ENCODE results near the gene APOL4.
A peak's percentile ranks its signal among the peaks of the same experiment; 100 is the strongest.
"Not testable (repeated sequence)": the region's sequence is repeated elsewhere in the genome, so short reads cannot be mapped to it uniquely, and the experiment has no call there.

APOL4 gene

GRCh38 chr22:36231051-36231450 is 29.4 kb upstream of the APOL4 start:
- DNase-seq = not testable (repeated sequence)

- not testable (repeated sequence) for DNase-seq
These were observed 28.0 kb upstream of the APOL4 start for GRCh38 chr22:36229649-36230048.

- no peak for DNase-seq
These were observed 27.3 kb upstream of the APOL4 start for GRCh38 chr22:36228944-36229343.

DNA sequence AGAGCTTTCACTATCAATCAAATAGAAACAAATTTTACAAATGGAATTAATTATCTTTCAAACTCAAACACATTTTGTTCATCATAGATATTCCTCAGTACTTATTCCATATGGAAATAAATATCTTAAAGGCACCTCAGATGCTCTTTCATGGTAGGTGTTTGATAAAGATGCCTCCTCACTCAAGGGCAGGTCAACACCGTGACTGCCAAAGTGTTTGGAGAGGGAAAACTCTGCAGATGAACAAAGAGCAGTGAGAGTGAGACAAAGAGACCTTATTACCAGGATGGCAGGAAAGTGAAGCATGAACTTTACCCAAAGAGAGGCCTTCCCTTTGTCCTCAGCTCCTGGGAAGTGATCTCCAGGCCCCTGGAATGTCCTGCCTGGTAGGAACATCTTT is 26.8 kb upstream of the APOL4 start:
- DNase-seq = not testable (repeated sequence)

DNA sequence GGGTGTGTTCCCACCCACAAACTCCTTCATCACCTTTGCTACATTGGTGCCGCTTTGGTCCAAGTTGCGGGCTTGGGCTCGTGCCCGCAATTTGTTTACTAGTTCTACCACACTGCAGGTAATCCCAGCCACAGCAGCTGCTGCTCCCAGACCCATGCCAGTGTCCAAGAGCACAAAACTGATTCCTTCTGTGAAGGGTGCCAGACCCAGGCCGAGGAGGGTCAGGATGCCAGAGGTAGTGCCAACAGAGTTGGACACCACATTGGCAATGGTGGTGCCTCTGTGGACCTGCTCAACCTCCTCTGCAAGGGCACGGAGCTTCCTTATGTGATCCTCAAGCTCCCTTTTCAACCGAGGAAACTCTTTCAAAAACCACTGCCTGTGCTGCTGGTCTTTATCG is 26.2 kb upstream of the APOL4 start:
- no peak for DNase-seq

GRCh38 chr22:36227396-36227795 is 25.8 kb upstream of the APOL4 start:
- no peak for DNase-seq

GRCh38 chr22:36226189-36226588 is 24.6 kb upstream of the APOL4 start:
- DNase-seq = no peak

GRCh38 chr22:36225333-36225922 is 23.8 kb upstream of the APOL4 start:
- DNase-seq = no peak

- DNase-seq = no peak
These were observed 22.6 kb upstream of the APOL4 start for GRCh38 chr22:36224245-36224644.

DNA sequence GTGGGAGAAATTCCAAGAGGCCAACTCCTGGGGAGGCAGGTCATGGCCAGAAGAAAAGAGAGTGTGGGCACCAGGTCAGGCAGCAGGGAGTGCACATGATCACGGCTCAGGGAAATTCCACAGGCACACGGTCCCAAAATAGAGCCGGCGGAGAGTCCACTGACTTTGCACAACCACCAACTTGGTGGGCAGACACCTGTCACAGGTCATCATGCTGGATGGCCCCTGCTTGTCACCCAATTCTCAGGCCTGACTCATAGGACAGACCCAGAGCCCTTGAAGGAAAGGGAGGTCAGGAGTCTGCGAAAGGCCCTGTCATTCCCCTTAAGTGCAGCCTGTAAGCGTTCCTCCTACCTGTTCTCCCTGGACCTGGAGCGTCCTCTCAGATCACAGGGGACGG is 21.9 kb upstream of the APOL4 start:
- no peak for DNase-seq

GRCh38 chr22:36222887-36223450 is 21.4 kb upstream of the APOL4 start:
- DNase-seq = no peak

DNA sequence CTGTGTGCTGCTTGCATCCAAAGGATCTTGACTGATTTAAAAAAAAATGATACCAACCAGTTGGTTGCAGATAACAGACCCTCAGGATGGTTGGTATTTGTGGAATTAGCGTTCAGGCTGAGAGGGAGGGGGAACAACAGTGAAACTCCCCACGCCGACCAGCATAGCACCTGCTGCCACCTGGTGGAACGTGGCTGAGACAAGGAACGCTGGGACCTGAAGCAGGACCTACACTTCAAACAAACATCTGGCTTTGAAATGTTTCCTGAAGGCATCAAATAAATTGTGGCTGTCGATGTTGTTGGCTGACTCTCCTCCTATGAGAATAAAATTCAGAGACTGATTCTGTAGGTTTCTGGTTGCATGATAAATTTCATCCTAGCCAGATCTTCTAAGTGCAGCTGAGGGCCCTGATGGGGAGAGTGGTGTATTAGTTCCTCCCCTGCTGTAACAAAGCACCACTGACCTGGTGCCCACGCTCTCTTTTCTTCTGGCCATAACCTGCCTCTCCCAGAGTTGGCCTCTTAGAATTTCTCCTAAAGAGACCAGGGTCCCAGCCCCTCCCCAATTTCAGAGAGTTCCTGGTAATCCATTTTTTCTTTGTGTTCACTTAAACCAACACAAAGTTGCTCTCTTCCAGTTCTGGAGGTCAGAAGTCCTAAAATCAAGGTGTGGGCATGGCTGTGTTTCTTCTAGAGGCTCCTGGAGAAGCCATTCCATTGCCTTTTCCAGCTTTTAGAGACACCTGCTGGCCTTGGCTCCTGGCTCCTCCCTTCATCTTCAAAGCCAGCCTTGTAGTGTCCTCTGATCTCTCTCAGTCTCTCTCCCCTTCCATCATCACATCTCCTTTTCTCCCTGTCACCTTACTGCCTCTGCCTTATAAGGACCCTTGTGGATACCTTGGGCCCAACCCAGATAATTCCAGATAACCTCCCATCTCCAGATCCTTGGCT is 20.5 kb upstream of the APOL4 start:
- peak; percentile 26 for DNase-seq

GRCh38 chr22:36220451-36220921 is 18.9 kb upstream of the APOL4 start:
- DNase-seq = no peak

DNA sequence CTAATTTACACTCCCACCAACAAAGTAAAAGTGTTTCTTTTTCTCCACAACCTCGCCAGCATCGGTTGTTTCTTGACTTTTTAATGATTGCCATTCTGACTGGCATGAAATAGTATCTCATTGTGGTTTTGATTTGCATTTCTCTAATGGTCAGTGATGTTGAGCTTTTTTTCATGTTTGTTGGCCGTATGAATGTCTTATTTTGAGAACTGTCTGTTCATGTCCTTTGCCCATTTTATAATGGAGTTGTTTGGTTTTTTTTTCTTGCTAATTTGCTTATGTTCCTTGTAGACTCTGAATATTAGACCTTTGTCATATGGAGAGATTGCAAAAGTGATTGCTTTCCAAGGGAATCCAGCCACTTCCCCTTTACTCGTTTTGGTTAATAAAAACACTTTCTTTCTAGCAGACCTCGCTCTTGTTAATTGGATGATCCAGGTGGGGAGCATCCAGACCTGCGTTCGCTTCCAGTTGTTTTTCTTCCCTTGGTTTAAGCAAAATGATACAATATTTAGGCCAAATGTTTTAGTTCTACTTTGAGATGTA is 17.1 kb upstream of the APOL4 start:
- DNase-seq = no peak

- no peak for DNase-seq
These were observed 14.4 kb upstream of the APOL4 start for GRCh38 chr22:36215981-36216380.

DNA sequence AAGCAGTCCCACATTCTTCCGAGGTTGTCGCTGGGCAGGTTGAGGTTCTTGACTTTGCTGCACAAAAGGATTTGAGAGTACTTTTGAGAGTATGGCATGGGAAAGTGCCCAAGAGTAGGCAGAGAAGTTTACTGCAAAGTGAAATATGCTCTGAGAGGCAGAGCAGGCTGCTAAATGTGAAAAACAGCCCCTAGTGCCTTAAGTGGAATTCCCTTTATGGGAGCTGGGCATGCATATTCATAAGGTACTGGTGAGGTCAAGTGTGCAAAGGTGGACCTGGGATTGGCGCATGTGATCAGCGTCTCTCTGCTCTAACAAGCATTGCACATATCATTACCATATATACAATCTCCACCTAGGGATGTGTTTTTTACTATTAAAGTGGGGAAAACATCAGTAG is 12.0 kb upstream of the APOL4 start:
- DNase-seq = no peak

- DNase-seq = no peak
These were observed 11.3 kb upstream of the APOL4 start for GRCh38 chr22:36212901-36213300.

GRCh38 chr22:36211237-36211861 is 9.7 kb upstream of the APOL4 start:
- DNase-seq = no peak

GRCh38 chr22:36210224-36210623 is 8.6 kb upstream of the APOL4 start:
- no peak for DNase-seq

DNA sequence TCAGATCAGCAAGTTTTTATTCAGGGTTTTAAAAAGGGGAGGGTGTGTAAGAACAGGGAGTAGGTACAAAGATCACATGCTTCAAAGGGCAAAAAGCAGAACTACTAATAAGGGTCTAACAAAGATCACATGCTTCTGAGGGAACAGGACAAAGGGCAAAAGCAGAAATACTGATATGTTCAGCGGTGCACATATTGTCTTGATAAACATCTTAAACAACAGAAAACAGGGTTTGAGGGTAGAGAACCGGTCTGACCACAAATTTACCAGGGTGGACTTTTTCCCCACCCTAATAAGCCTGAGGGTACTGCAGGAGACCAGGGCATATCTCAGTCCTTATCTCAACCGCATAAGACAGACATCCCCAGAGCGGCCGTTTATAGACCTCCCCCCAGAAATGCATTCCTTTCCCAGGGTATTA is 7.9 kb upstream of the APOL4 start:
- DNase-seq = not testable (repeated sequence)

GRCh38 chr22:36208914-36209313 is 7.3 kb upstream of the APOL4 start:
- DNase-seq = no peak

GRCh38 chr22:36208162-36208765 is 6.7 kb upstream of the APOL4 start:
- DNase-seq = no peak

GRCh38 chr22:36206255-36206654 is 4.6 kb upstream of the APOL4 start:
- DNase-seq = no peak

Data from activated CD4-positive, alpha-beta T cell treated with anti-CD3 and anti-CD28 coated beads for 1 hour (primary cell).